Heart right ventricle (tissue), 16 donors: ENCODE results near the gene S100A13. TPM values are rescaled to one million over a fixed set of nuclear protein-coding genes. Genes with fewer than 3 reads are reported as not detected.
A peak's percentile ranks its signal among the peaks of the same experiment; 100 is the strongest.
"Not testable (repeated sequence)": the region's sequence is repeated elsewhere in the genome, so short reads cannot be mapped to it uniquely, and the experiment has no call there.

ENCODE experiments used
- ATAC-seq, 8 donors: fragments of 200-7000 bp; cut with Tn5 transposase; one replicate each; pipeline ENCODE4 v1.9.1; 2020; ENCODE audit warnings: mild to moderate bottlenecking in 8 of 8, moderate library complexity in 8 of 8, moderate number of reproducible peaks in 1 of 8
- DNase-seq, 2 donors: peaks; one replicate each; pipeline ENCODE4 v3.0.0-alpha.2; 2020
- H3K27ac ChIP-seq, 10 donors: fragments of 200-600 bp; sonication (generic) in 2 of 10; one replicate each; pipeline versions ENCODE4 v1.5.0 to v1.8.0; 2020 to 2022; ENCODE audit warnings: mild to moderate bottlenecking in 3 of 10
- H3K27me3 ChIP-seq, 7 donors: fragments of 200-600 bp; one replicate each; pipeline ENCODE4 v1.8.0; 2021 to 2022; ENCODE audit warnings: mild to moderate bottlenecking in 2 of 7
- H3K36me3 ChIP-seq, 9 donors: fragments of 200-600 bp; sonication (generic) in 1 of 9; one replicate each; pipeline versions ENCODE4 v1.5.0 to v1.8.0; 2020 to 2022; ENCODE audit warnings: mild to moderate bottlenecking in 2 of 9
- H3K4me1 ChIP-seq, 9 donors: fragments of 200-600 bp; sonication (generic) in 1 of 9; one replicate each; pipeline versions ENCODE4 v1.5.0 to v1.8.0; 2020 to 2022; ENCODE audit warnings: mild to moderate bottlenecking in 4 of 9
- H3K4me3 ChIP-seq, 10 donors: fragments of 200-600 bp; sonication (generic) in 2 of 10; one replicate each; pipeline versions ENCODE4 v1.5.0 to v1.8.0; 2020 to 2022; ENCODE audit warnings: mild to moderate bottlenecking in 7 of 10, moderate library complexity in 2 of 10
- H3K9me3 ChIP-seq, 11 donors: fragments of 200-600 bp in 10 of 11; sonication (generic) in 2 of 11; one replicate each; pipeline versions ENCODE4 v1.5.0 to v1.8.0; 2013 to 2022; ENCODE audit warnings: mild to moderate bottlenecking in 2 of 11, control low read depth in 1 of 11, moderate library complexity in 1 of 11
- WGBS, 2 donors: extraction: QIAGEN DNeasy Blood & Tissue Kit; methylation state at CpG; one replicate each; pipeline ENCODE4 v1.1.7; 2013; ENCODE audit warnings: inconsistent platforms in 1 of 2; 5-methylcytosine and 5-hydroxymethylcytosine counted together
- intact Hi-C, 10 donors: fragments of 100-400 bp; cut with DNase I; formaldehyde crosslinking; loops; one replicate each; pipeline versions ENCODE4 v1.11.1 to v1.14.2; 2022
- polyA plus RNA-seq, 2 donors: library from polyadenylated mRNA; stranded (reverse); fragments of 200-250 nt; gene quantifications; one replicate each; pipeline ENCODE4 v1.2.3, GENCODE V29; 2013
- total RNA-seq, 10 donors: library from RNA; stranded (reverse); fragmentation: NEBNext Ultra II Directional in 3 of 10; extraction: Animal tissue kit (Norgen Biotek cat#: 25700) in 3 of 10; gene quantifications; one replicate each; pipeline versions ENCODE4 v1.2.1 to v1.2.4, GENCODE V29; 2021 to 2023
- TF ChIP-seq, protein P1 (sequence below), 9 donors: fragments of 200-600 bp; sonication (generic) in 2 of 9; IDR thresholded peaks; one replicate each; pipeline versions ENCODE4 v1.5.0 to v1.8.0; 2021 to 2022; ENCODE audit warnings: antibody characterized with exemption in 9 of 9, mild to moderate bottlenecking in 5 of 9, moderate library complexity in 1 of 9
- donor health status: Arrhythmogenic right ventricular cardiomyopathy.
- donor health status: ischemic (EF 13 %, LVEDD 7.1; RV severe dilation, severe dysfunction).
- donor health status: healthy with polysubstance abuse.
- donor health status: DM: no; HTN: yes; CAD: no.
- donor health status: DM: no; HTN: no; CAD: no.
- donor health status: ischemic (EF 25% LVEDD 6.9; RV normal size, moderate dysfunction).
- donor health status: ischemic (EF 25% LVEDD 5.7; RV mildly dilated, moderate dysfunction).
- donor health status: healthy.
- donor health status: DM: yes; HTN: yes; CAD: no.
- donor health status: Ischemic cardiomyopathy.
- donor health status: ischemic (EF 35%, LVEDD 5.7; RV mildly dilated, moderate dysfunction).
- donor health status: nonischemic (EF 11% LVEDD 7.7; RV severe dilation, severe dysfunction).
- donor health status: DM: yes; HTN: yes; CAD: no.
- donor health status: PGD.
- donor health status: ischemic (EF 29% LVEDD 5.4; RV normal size, mild dysfunction).
- donor health status: nonischemic (EF 23%, LVEDD 6.1; RV moderate dilation, normal function).

The S100A13 gene
- total and polyA plus RNA-seq, 12 donors, result 101 to 335 (median 134) TPM

DNA sequence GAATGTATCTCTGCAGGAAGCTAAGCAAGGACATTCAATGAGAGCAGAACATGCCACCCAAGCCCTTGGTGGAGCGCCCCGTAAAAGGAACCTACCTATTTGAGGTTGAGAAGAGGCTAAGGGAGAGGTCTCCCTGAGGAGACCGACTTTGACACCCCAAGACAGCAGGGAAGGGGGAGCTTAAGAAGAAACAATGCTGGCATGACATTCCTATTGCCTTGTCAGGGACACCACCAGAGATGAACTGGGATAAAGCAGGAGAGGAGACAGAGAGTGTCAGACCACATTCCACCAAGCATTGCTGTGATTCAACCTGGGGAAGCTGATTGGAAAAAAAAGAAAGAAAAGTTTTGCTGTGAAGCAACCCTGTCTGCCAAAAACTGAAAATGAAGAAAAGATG lies 48.4 kb downstream of the S100A13 start:
- Histone ChIP-seq H3K4me1 (no peaks in the 10 kb centered on the region), H3K9me3 (no peaks in the 10 kb centered on the region), H3K27me3 (no peaks in the 10 kb centered on the region), H3K27ac (no peak overlapping the region), H3K4me3 (no peak overlapping the region), H3K36me3 (no peaks in the 10 kb centered on the region)
- TF ChIP-seq, protein P1, sequence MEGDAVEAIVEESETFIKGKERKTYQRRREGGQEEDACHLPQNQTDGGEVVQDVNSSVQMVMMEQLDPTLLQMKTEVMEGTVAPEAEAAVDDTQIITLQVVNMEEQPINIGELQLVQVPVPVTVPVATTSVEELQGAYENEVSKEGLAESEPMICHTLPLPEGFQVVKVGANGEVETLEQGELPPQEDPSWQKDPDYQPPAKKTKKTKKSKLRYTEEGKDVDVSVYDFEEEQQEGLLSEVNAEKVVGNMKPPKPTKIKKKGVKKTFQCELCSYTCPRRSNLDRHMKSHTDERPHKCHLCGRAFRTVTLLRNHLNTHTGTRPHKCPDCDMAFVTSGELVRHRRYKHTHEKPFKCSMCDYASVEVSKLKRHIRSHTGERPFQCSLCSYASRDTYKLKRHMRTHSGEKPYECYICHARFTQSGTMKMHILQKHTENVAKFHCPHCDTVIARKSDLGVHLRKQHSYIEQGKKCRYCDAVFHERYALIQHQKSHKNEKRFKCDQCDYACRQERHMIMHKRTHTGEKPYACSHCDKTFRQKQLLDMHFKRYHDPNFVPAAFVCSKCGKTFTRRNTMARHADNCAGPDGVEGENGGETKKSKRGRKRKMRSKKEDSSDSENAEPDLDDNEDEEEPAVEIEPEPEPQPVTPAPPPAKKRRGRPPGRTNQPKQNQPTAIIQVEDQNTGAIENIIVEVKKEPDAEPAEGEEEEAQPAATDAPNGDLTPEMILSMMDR (IDR thresholded peaks at IDR 0.05), result no peak
- ATAC-seq (no peak), DNase-seq (no peak)
- 81 to 82% methylated on average over 3 of the region's 3 CpGs for WGBS, 2 donors
- intact Hi-C loops, result loop anchor here in 5 of 10 donors (5.0 to 10.0 kb wide), 4 partner anchors 38 to 166 kb away; partner anchors contain the start of genes S100A14 (in 1 of the 5) and SNAPIN (in 1 of the 5)

DNA sequence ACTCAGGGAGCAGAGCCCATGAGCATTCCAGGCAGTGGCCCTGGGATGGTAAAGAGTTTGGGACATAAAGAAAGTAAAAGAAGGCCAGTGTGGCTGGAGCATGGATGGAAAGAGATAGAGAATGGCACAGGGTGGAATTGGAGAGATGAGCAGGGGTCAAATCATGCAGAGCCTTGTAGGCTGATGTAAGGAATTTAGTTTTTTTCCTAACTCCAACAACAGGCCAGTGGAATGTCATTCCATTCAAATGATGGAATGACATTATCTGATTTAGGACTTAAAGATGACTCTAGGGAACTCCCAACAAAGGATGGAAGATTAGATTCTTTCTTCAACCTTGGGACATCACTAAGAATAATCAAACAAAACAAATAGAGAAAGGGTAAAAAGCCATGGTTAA lies 48.8 kb downstream of the S100A13 start:
- intact Hi-C loops, result loop anchor here in 5 of 10 donors (5.0 to 10.0 kb wide), 4 partner anchors 39 to 166 kb away; partner anchors contain the start of genes S100A14 (in 1 of the 5) and SNAPIN (in 1 of the 5)
- Histone ChIP-seq H3K9me3 (no peaks in the 10 kb centered on the region), H3K27me3 (no peaks in the 10 kb centered on the region), H3K4me3 (no peak overlapping the region), H3K4me1 (peaks cover 0 to 1% (median 0%) of the 10 kb centered on the region in 9 donors), H3K27ac (no peak overlapping the region), H3K36me3 (no peaks in the 10 kb centered on the region)
- TF ChIP-seq, protein P1 (IDR thresholded peaks at IDR 0.05), result no peak
- no peak for ATAC-seq
- DNase-seq, result no peak

GRCh38 chr1:153577624-153578051 lies 49.7 kb downstream of the S100A13 start:
- Histone ChIP-seq H3K36me3 (no peaks in the 10 kb centered on the region), H3K4me3 (no peak overlapping the region), H3K4me1 (peaks cover 0 to 10% (median 5%) of the 10 kb centered on the region in 9 donors), H3K9me3 (no peaks in the 10 kb centered on the region), H3K27ac (no peak overlapping the region), H3K27me3 (no peaks in the 10 kb centered on the region)
- ATAC-seq, result peak in 4 of 8 donors; percentile 12 to 47 (median 24)
- intact Hi-C loops, result loop anchor here in 5 of 10 donors (5.0 to 10.0 kb wide), 4 partner anchors 40 to 167 kb away; partner anchors contain the start of genes S100A14 (in 1 of the 5) and SNAPIN (in 1 of the 5)
- DNase-seq, result no peak
- TF ChIP-seq, protein P1 (IDR thresholded peaks at IDR 0.05), result no peak
- WGBS, 2 donors, result 70% methylated on average over 9 of the region's 9 CpGs

DNA sequence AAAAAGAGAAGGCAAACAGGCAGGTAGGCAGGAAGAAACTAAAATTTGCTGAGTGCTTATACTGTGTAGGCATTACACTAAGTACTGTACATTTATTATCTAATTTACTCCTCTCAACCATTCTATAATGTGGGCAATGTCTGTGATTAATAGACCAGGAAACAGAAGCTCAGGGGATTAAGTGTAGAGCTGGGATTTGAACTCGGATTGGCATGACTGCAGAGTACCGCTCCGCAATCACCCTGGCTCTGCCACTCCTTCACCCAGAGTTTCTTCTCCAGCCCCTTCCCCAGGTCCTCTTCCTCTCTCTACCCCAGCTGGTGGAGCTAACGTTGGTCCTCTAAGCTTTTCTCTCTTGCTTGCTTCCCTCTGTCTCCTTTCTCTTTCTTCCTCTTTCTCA lies 50.2 kb downstream of the S100A13 start:
- Histone ChIP-seq H3K27me3 (no peaks in the 10 kb centered on the region), H3K9me3 (no peaks in the 10 kb centered on the region), H3K4me3 (no peak overlapping the region), H3K27ac (no peak overlapping the region), H3K4me1 (peaks cover 0 to 15% (median 5%) of the 10 kb centered on the region in 9 donors), H3K36me3 (no peaks in the 10 kb centered on the region)
- DNase-seq (no peak), ATAC-seq (no peak)
- 69 to 77% methylated on average over 4 of the region's 4 CpGs for WGBS, 2 donors
- intact Hi-C loops, result loop anchor here in 5 of 10 donors (5.0 to 10.0 kb wide), 4 partner anchors 40 to 168 kb away; partner anchors contain the start of genes S100A14 (in 1 of the 5) and SNAPIN (in 1 of the 5)
- TF ChIP-seq, protein P1 (IDR thresholded peaks at IDR 0.05), result no peak

GRCh38 chr1:153575497-153575896 lies 51.8 kb downstream of the S100A13 start:
- not testable (repeated sequence) for ATAC-seq, H3K9me3 ChIP-seq, H3K27ac ChIP-seq, H3K36me3 ChIP-seq, H3K4me3 ChIP-seq, DNase-seq, H3K27me3 ChIP-seq
- H3K4me1 ChIP-seq, result peaks cover 0 to 21% (median 5%) of the 10 kb centered on the region in 9 donors
- intact Hi-C loops, result loop anchor here in 5 of 10 donors (5.0 to 10.0 kb wide), 4 partner anchors 42 to 169 kb away; partner anchors contain the start of genes S100A14 (in 1 of the 5) and SNAPIN (in 1 of the 5)
- 90 to 92% methylated on average over 10 of the region's 10 CpGs for WGBS, 2 donors

GRCh38 chr1:153575081-153575491 lies 52.2 kb downstream of the S100A13 start:
- not testable (repeated sequence) for H3K9me3 ChIP-seq, DNase-seq, H3K27ac ChIP-seq, H3K4me3 ChIP-seq, H3K36me3 ChIP-seq, H3K27me3 ChIP-seq, ATAC-seq
- peaks cover 0 to 21% (median 5%) of the 10 kb centered on the region in 9 donors for H3K4me1 ChIP-seq
- 90 to 96% methylated on average over 32 to 35 of the region's 35 CpGs for WGBS, 2 donors
- intact Hi-C loops, result loop anchor here in 5 of 10 donors (5.0 to 10.0 kb wide), 4 partner anchors 42 to 170 kb away; partner anchors contain the start of genes S100A14 (in 1 of the 5) and SNAPIN (in 1 of the 5)
